ENCODE measurements around the gene MFRP.

Gene MFRP

GRCh38 chr11:119334174-119334930 is 12.2 kb downstream of the MFRP start, which contains the start of gene RNF26:
TSS of gene RNF26 (plus strand) at chr11:119334527. CDS start at chr11:119335123, 596 bp downstream.
- peak within 1 kb of the TSS; percentile 79 for H3K27ac ChIP-seq
- TF ChIP-seq ZFX (IDR thresholded peaks at IDR 0.05; ENCODE audit: borderline replicate concordance), result no peak
- TF ChIP-seq CTCF (IDR thresholded peaks at IDR 0.05), result no peak

GRCh38 chr11:119332111-119332765 is 14.3 kb downstream of the MFRP start:
- no peak overlapping the region for H3K27ac ChIP-seq

GRCh38 chr11:119330237-119330636 is 16.3 kb downstream of the MFRP start:
- TF ChIP-seq ZFX (IDR thresholded peaks at IDR 0.05; ENCODE audit: borderline replicate concordance), result no peak
- H3K27ac ChIP-seq, result no peak overlapping the region

More at GRCh38 chr11:119332111-119332765, 14.3 kb downstream of the MFRP start:
- no peak for TF ChIP-seq CTCF (IDR thresholded peaks at IDR 0.05)
- TF ChIP-seq ZFX (IDR thresholded peaks at IDR 0.05; ENCODE audit: borderline replicate concordance), result no peak

GRCh38 chr11:119329320-119329719 is 17.2 kb downstream of the MFRP start:
- TF ChIP-seq ZFX (IDR thresholded peaks at IDR 0.05; ENCODE audit: borderline replicate concordance) (no peak), CTCF (IDR thresholded peaks at IDR 0.05) (no peak)

GRCh38 chr11:119324189-119324588 is 22.3 kb downstream of the MFRP start:
- no peak overlapping the region for H3K27ac ChIP-seq
- TF ChIP-seq ZFX (IDR thresholded peaks at IDR 0.05; ENCODE audit: borderline replicate concordance) (no peak), CTCF (IDR thresholded peaks at IDR 0.05) (no peak)

More at GRCh38 chr11:119329320-119329719, 17.2 kb downstream of the MFRP start:
- no peak overlapping the region for H3K27ac ChIP-seq

GRCh38 chr11:119323532-119324033 is 22.9 kb downstream of the MFRP start:
- no peak overlapping the region for H3K27ac ChIP-seq
- TF ChIP-seq CTCF (IDR thresholded peaks at IDR 0.05) (peak; percentile 88), ZFX (IDR thresholded peaks at IDR 0.05; ENCODE audit: borderline replicate concordance) (no peak)

GRCh38 chr11:119322921-119323531 is 23.5 kb downstream of the MFRP start:
- no peak for TF ChIP-seq CTCF (IDR thresholded peaks at IDR 0.05)
- no peak for TF ChIP-seq ZFX (IDR thresholded peaks at IDR 0.05; ENCODE audit: borderline replicate concordance)
- H3K27ac ChIP-seq, result no peak overlapping the region

Measured in 22Rv1 (cell line).